H1 (cell line): ENCODE measurements around the gene ASCL2. TPM values are rescaled to one million over a fixed set of nuclear protein-coding genes. Genes with fewer than 3 reads are reported as not detected.

Experiments
- CTCF ChIA-PET: fragments of 300-600 bp; sonication (Branson Sonifier 250); formaldehyde crosslinking; loops from one replicate; lab custom pipeline; 2021; ENCODE audit not compliant: partially characterized antibody; lab: Charles Lee
- POLR2A ChIA-PET: fragments of 300-600 bp; sonication (Branson Sonifier 250); formaldehyde crosslinking; loops from one replicate; lab custom pipeline; 2021; ENCODE audit warnings: inconsistent platforms; ENCODE audit not compliant: partially characterized antibody; lab: Charles Lee
- DNase-seq, 2 experiments: peaks; one replicate each; pipeline versions ENCODE4 v3.0.0 to v3.0.0-alpha.2; 2010 to 2022; ENCODE audit warnings: low spot score in 2 of 2, low read depth in 1 of 2, mixed read lengths in 1 of 2
- FAIRE-seq: peaks from 2 replicates; lab custom pipeline; 2011; peaks lifted over from hg19 to GRCh38; lab: Jason Lieb, UNC
- H2AFZ ChIP-seq: 2 replicates; pipeline ENCODE4 v1.8.1; 2012; ENCODE audit warnings: low read length, inconsistent platforms
- H2AK5ac ChIP-seq: 2 replicates; pipeline ENCODE4 v1.6.1; 2013; ENCODE audit warnings: low read depth, low read length
- H2BK120ac ChIP-seq: replicated peaks from 2 replicates; pipeline ENCODE3; 2013; ENCODE audit warnings: low read depth, low read length, inconsistent platforms
- H2BK12ac ChIP-seq: 2 replicates; pipeline ENCODE4 v1.6.1; 2013; ENCODE audit warnings: low read depth, low read length
- H2BK15ac ChIP-seq: 2 replicates; pipeline ENCODE4 v1.6.1; 2013; ENCODE audit warnings: low read length
- H2BK20ac ChIP-seq: 2 replicates; pipeline ENCODE4 v1.6.1; 2013; ENCODE audit warnings: low read length
- H2BK5ac ChIP-seq: 2 replicates; pipeline ENCODE4 v1.6.1; 2013; ENCODE audit warnings: low read depth, low read length
- H3K14ac ChIP-seq: 2 replicates; pipeline ENCODE4 v1.6.1; 2013; ENCODE audit warnings: inconsistent platforms; ENCODE audit not compliant: insufficient read length
- H3K18ac ChIP-seq: 2 replicates; pipeline ENCODE4 v1.6.1; 2013; ENCODE audit warnings: low read length; ENCODE audit errors: extremely low read depth
- H3K23ac ChIP-seq: 2 replicates; pipeline ENCODE4 v1.6.1; 2013; ENCODE audit warnings: inconsistent platforms; ENCODE audit not compliant: insufficient read length
- H3K23me2 ChIP-seq: 2 replicates; pipeline ENCODE4 v1.6.1; 2013; ENCODE audit warnings: low read depth, low read length
- H3K27ac ChIP-seq: 2 replicates; pipeline ENCODE4 v1.6.1; 2011; ENCODE audit warnings: low read depth, low read length, inconsistent platforms
- H3K27me3 ChIP-seq, 4 experiments: replicated peaks in 1 of 4; 1 replicate in 1 of 4; 2 replicates in 3 of 4; pipeline versions ENCODE4 v1.6.1 to v1.8.1; 2011 to 2013; ENCODE audit warnings: low read length in 3 of 4, mild to moderate bottlenecking in 3 of 4, inconsistent platforms in 2 of 4, mixed read lengths in 2 of 4, moderate library complexity in 1 of 4; ENCODE audit not compliant: control insufficient read depth in 3 of 4, insufficient read depth in 3 of 4; ENCODE audit errors: extremely low read depth in 1 of 4
- H3K36me3 ChIP-seq, 4 experiments: 2 replicates each; pipeline versions ENCODE4 v1.6.1 to v1.8.1; 2011 to 2013; ENCODE audit warnings: mild to moderate bottlenecking in 4 of 4, low read length in 3 of 4, moderate library complexity in 2 of 4, control low read depth in 1 of 4, inconsistent platforms in 1 of 4; ENCODE audit not compliant: insufficient read depth in 4 of 4, control insufficient read depth in 2 of 4
- H3K4ac ChIP-seq: replicated peaks from 2 replicates; pipeline ENCODE3; 2013; ENCODE audit warnings: low read length, low read depth, mixed read lengths, inconsistent platforms; ENCODE audit not compliant: insufficient read length
- H3K4me1 ChIP-seq, 4 experiments: replicated peaks in 1 of 4; 1 replicate in 1 of 4; 2 replicates in 3 of 4; pipeline versions ENCODE4 v1.6.1 to v1.8.1; 2011 to 2013; ENCODE audit warnings: low read length in 3 of 4, inconsistent platforms in 2 of 4, mixed read lengths in 1 of 4; ENCODE audit not compliant: insufficient read depth in 4 of 4, control insufficient read depth in 3 of 4
- H3K4me2 ChIP-seq, 2 experiments: 2 replicates each; pipeline versions ENCODE4 v1.6.1 to v1.8.1; 2011 to 2013; ENCODE audit warnings: low read depth in 2 of 2, low read length in 2 of 2, control low read depth in 1 of 2, inconsistent platforms in 1 of 2, mild to moderate bottlenecking in 1 of 2; ENCODE audit not compliant: insufficient read depth in 1 of 2
- H3K4me3 ChIP-seq, 4 experiments: fragments of 200-600, 300-600 bp in 1 of 4; sonication (generic), shearing (Covaris generic), sonication (Bioruptor Twin) in 1 of 4; 2 replicates each; pipeline versions ENCODE4 v1.5.1 to v1.8.1; 2011 to 2016; ENCODE audit warnings: low read length in 4 of 4, low read depth in 3 of 4, control low read depth in 2 of 4, inconsistent platforms in 2 of 4, mild to moderate bottlenecking in 2 of 4, mixed read lengths in 1 of 4, moderate library complexity in 1 of 4; ENCODE audit not compliant: insufficient read depth in 2 of 4; ENCODE audit errors: extremely low read depth in 1 of 4
- H3K56ac ChIP-seq: replicated peaks from 2 replicates; pipeline ENCODE3; 2013; ENCODE audit warnings: low read depth, mild to moderate bottlenecking, mixed read lengths, low read length, inconsistent platforms; ENCODE audit not compliant: insufficient read length
- H3K79me1 ChIP-seq: 2 replicates; pipeline ENCODE4 v1.6.1; 2013; ENCODE audit warnings: low read depth, low read length, control low read depth
- H3K79me2 ChIP-seq, 2 experiments: 2 replicates each; pipeline versions ENCODE4 v1.6.1 to v1.8.1; 2012 to 2013; ENCODE audit warnings: low read length in 2 of 2, mild to moderate bottlenecking in 2 of 2, inconsistent platforms in 1 of 2; ENCODE audit not compliant: insufficient read depth in 2 of 2, control insufficient read depth in 1 of 2
- H3K9ac ChIP-seq, 4 experiments: replicated peaks in 1 of 4; 1 replicate in 1 of 4; 2 replicates in 3 of 4; pipeline versions ENCODE4 v1.6.1 to v1.8.1; 2011 to 2013; ENCODE audit warnings: low read depth in 3 of 4, low read length in 3 of 4, control low read depth in 2 of 4, mild to moderate bottlenecking in 2 of 4, moderate library complexity in 2 of 4, inconsistent platforms in 1 of 4; ENCODE audit errors: extremely low read depth in 1 of 4
- H3K9me3 ChIP-seq, 2 experiments: 2 replicates each; pipeline versions ENCODE4 v1.6.1 to v1.8.1; 2012 to 2013; ENCODE audit warnings: mild to moderate bottlenecking in 2 of 2, moderate library complexity in 2 of 2, control low read depth in 1 of 2, inconsistent platforms in 1 of 2, low read depth in 1 of 2, low read length in 1 of 2, mixed read lengths in 1 of 2; ENCODE audit not compliant: insufficient read depth in 2 of 2
- H4K20me1 ChIP-seq, 2 experiments: replicated peaks in 1 of 2; 2 replicates each; pipeline versions ENCODE3 to v1.8.1; 2011 to 2013; ENCODE audit warnings: inconsistent platforms in 2 of 2, low read length in 2 of 2, mild to moderate bottlenecking in 1 of 2; ENCODE audit not compliant: insufficient read depth in 2 of 2, control insufficient read depth in 1 of 2
- H4K5ac ChIP-seq: 2 replicates; pipeline ENCODE4 v1.6.1; 2013; ENCODE audit warnings: low read length, low read depth, mixed read lengths, inconsistent platforms; ENCODE audit not compliant: insufficient read length
- H4K8ac ChIP-seq: 2 replicates; pipeline ENCODE4 v1.8.0; 2013; ENCODE audit warnings: mild to moderate bottlenecking, moderate library complexity, low read length, inconsistent platforms; ENCODE audit not compliant: insufficient read depth; ENCODE audit errors: extremely low read depth
- H4K91ac ChIP-seq: replicated peaks from 2 replicates; pipeline ENCODE3; 2013; ENCODE audit warnings: low read length, mixed read lengths, inconsistent platforms; ENCODE audit not compliant: insufficient read length
- ASH2L ChIP-seq: fragments of 200-600, 300-600 bp; sonication (generic); IDR thresholded peaks from one replicate; pipeline ENCODE4 v1.7.1; 2017; ENCODE audit warnings: low read length
- BCL11A ChIP-seq, 2 experiments: IDR thresholded peaks; one replicate each; pipeline ENCODE4 v1.6.1; 2011; ENCODE audit warnings: low read depth in 2 of 2, low read length in 2 of 2, mild to moderate bottlenecking in 2 of 2
- CBX8 ChIP-seq: fragments of 300-800, 300-1000 bp; sonication (generic); IDR thresholded peaks from 2 replicates; pipeline ENCODE4 v1.7.1; 2016; ENCODE audit warnings: low read depth, low read length, borderline replicate concordance
- CHD2 ChIP-seq: IDR thresholded peaks from 2 replicates; pipeline ENCODE4 v1.6.1; 2012; ENCODE audit warnings: low read length, improper control_type of control experiment
- EP300 ChIP-seq, 2 experiments: IDR thresholded peaks; 1 replicate in 1 of 2; 2 replicates in 1 of 2; pipeline ENCODE4 v1.6.1; 2011 to 2012; ENCODE audit warnings: low read depth in 2 of 2, low read length in 2 of 2, mild to moderate bottlenecking in 2 of 2, borderline replicate concordance in 1 of 2, inconsistent platforms in 1 of 2, moderate library complexity in 1 of 2
- JUND ChIP-seq: IDR thresholded peaks from 2 replicates; pipeline ENCODE4 v1.6.1; 2011; ENCODE audit warnings: mild to moderate bottlenecking, improper control_type of control experiment, low read length
- KDM1A ChIP-seq: fragments of 200-600, 300-600 bp; sonication (generic); IDR thresholded peaks from 2 replicates; pipeline ENCODE4 v1.7.1; 2016; ENCODE audit warnings: mild to moderate bottlenecking, low read length, borderline replicate concordance
- NRF1 ChIP-seq: IDR thresholded peaks from 2 replicates; pipeline ENCODE4 v1.6.1; 2011; ENCODE audit warnings: mild to moderate bottlenecking, low read depth, low read length, improper control_type of control experiment
- RXRA ChIP-seq: IDR thresholded peaks from 2 replicates; pipeline ENCODE4 v1.6.1; 2011; ENCODE audit warnings: low read depth, mild to moderate bottlenecking, low read length, moderate library complexity; ENCODE audit not compliant: insufficient read depth
- SIX5 ChIP-seq: IDR thresholded peaks from 2 replicates; pipeline ENCODE4 v1.6.1; 2011; ENCODE audit warnings: mild to moderate bottlenecking, low read depth, low read length
- SP4 ChIP-seq: IDR thresholded peaks from 2 replicates; pipeline ENCODE4 v1.6.1; 2012; ENCODE audit warnings: low read length, inconsistent platforms
- TBP ChIP-seq: IDR thresholded peaks from 2 replicates; pipeline ENCODE4 v1.6.1; 2011; ENCODE audit warnings: low read depth, low read length, improper control_type of control experiment
- TCF12 ChIP-seq: IDR thresholded peaks from 2 replicates; pipeline ENCODE4 v1.6.1; 2011; ENCODE audit warnings: low read depth, mild to moderate bottlenecking, low read length
- whole genome bisulfite sequencing, 2 experiments: shearing (Covaris generic) in 1 of 2; methylation state at CpG; one replicate each; pipeline versions ENCODE4 v1.1.6 to v1.1.7; 2013 to 2015; ENCODE audit warnings: low lambda C conversion rate in 2 of 2, mixed read lengths in 2 of 2, inconsistent platforms in 1 of 2, low coverage in 1 of 2, missing lambda C conversion rate in 1 of 2; ENCODE audit not compliant: insufficient replicate concordance in 2 of 2, insufficient coverage in 1 of 2, insufficient read length in 1 of 2; ENCODE audit errors: extremely low coverage in 1 of 2, missing lambda C conversion rate in 1 of 2; 5-methylcytosine and 5-hydroxymethylcytosine counted together
- polyA plus RNA-seq, 7 experiments: library from polyadenylated mRNA; depleted of rRNA in 3 of 7; stranded (reverse) in 5 of 7; unstranded in 2 of 7; fragments of >200 nt in 5 of 7; fragments of 200-250 nt in 2 of 7; gene quantifications; 1 replicate in 5 of 7; 2 replicates in 1 of 7; 4 replicates in 1 of 7; pipeline versions ENCODE4 v1.2.1 to v1.2.3, GENCODE V29; 2011 to 2013; ENCODE audit warnings: missing spikeins in 2 of 7, mixed read lengths in 2 of 7
- total RNA-seq: library from RNA; stranded (reverse); fragmentation: NEBNext Ultra II Directional; extraction: Animal tissue kit (Norgen Biotek cat#: 25700); gene quantifications from 2 replicates; pipeline ENCODE4 v1.2.1, GENCODE V29; 2021

ASCL2 gene
- total and polyA plus RNA-seq, 2 of the 8 experiments (the other 6 are each of a cell fraction or from before 2014, with no cell fraction given), result 0.51 to 0.56 TPM

- H3K23ac ChIP-seq, result no peak overlapping the region
- no peak for FAIRE-seq
- H2BK120ac ChIP-seq, result no peak overlapping the region
- no peaks in the 10 kb centered on the region for H3K36me3 ChIP-seq
- no peak overlapping the region for H2BK12ac ChIP-seq
- H2BK5ac ChIP-seq, result no peak overlapping the region
- no peaks in the 10 kb centered on the region for H3K27me3 ChIP-seq
- H3K18ac ChIP-seq, result no peak overlapping the region
- ChIA-PET POLR2A (interaction anchor here (2.2 kb wide), 1 partner anchor 113 kb away, joined by 10 read pairs; no protein-coding TSS in a partner anchor), CTCF (interaction anchor here (1.3 to 14.9 kb wide), 9 partner anchors 8 to 129 kb away, joined by 3 to 333 read pairs (median 39); partner anchors contain the start of genes C11orf21, TSPAN32 and TSSC4)
- peaks cover 0 to 3% (median 0%) of the 10 kb centered on the region in 4 experiments; a peak in 1 of 7 replicates for H3K4me1 ChIP-seq
- no peak overlapping the region for H4K5ac ChIP-seq
- no peaks in the 10 kb centered on the region for H3K79me1 ChIP-seq
- H3K4me3 ChIP-seq, result no peak overlapping the region
- no peak overlapping the region for H3K4ac ChIP-seq
- no peak overlapping the region for H2BK20ac ChIP-seq
- no peak overlapping the region for H2BK15ac ChIP-seq
- no peak overlapping the region for H4K91ac ChIP-seq
- WGBS, 2 experiments, result 87% methylated on average over 19 of the region's 23 CpGs; no CpG with 5 or more reads in 1 of the 2 experiments
- no peak overlapping the region for H2AK5ac ChIP-seq
- H4K20me1 ChIP-seq, result peaks cover 0 to 5% of the 10 kb centered on the region in 2 experiments
- H3K56ac ChIP-seq, result no peak overlapping the region
- no peaks in the 10 kb centered on the region for H3K9me3 ChIP-seq
- H2AFZ ChIP-seq, result no peak overlapping the region
- DNase-seq, result no peak
- H3K79me2 ChIP-seq, result no peaks in the 10 kb centered on the region
- no peak overlapping the region for H3K9ac ChIP-seq
- no peak overlapping the region for H3K27ac ChIP-seq
- H3K14ac ChIP-seq, result no peak overlapping the region
- H4K8ac ChIP-seq, result no peak overlapping the region
- H3K23me2 ChIP-seq, result no peaks in the 10 kb centered on the region
- H3K4me2 ChIP-seq, result no peak overlapping the region
- TF ChIP-seq BCL11A (IDR thresholded peaks at IDR 0.05; ENCODE audit: low read depth in 2 of 2, low read length in 2 of 2) (no peak), TCF12 (no peak), SP4 (no peak), CHD2 (no peak), TBP (no peak), RXRA (no peak), EP300 (IDR thresholded peaks at IDR 0.05; ENCODE audit: borderline replicate concordance in 1 of 2, low read depth in 2 of 2, low read length in 2 of 2) (no peak), CBX8 (no peak), SIX5 (no peak), NRF1 (no peak), ASH2L (no peak), JUND (no peak), KDM1A (no peak)
Observed at GRCh38 chr11:2307501-2308331, 37.3 kb upstream of the ASCL2 start.
